K562 (cell line): ENCODE results near the gene NUAK1. TPM values are rescaled to one million over a fixed set of nuclear protein-coding genes. Genes with fewer than 3 reads are reported as not detected.

Experiments
- ATAC-seq: fragments of 200-7000 bp; cut with Tn5 transposase; 3 replicates; pipeline ENCODE4 v1.9.1; 2020; ENCODE audit warnings: moderate library complexity
- BruUV-seq: library from RNA; stranded (reverse); fragments of 400-500 nt; replicated peaks from 2 replicates; lab custom pipeline; 2021; lab: Mats Ljungman, UMichigan
- CTCF ChIA-PET: fragments of 300-600 bp; formaldehyde crosslinking; extraction: SDS; loops from one replicate; lab custom pipeline; 2021; ENCODE audit warnings: low intra/inter-chr PET ratio; lab: Yijun Ruan, JAX
- POLR2A ChIA-PET: fragments of 300-600, 350-650 bp; sonication (Branson Sonifier 250); formaldehyde crosslinking; extraction: SDS; loops from one replicate; lab custom pipeline; 2021; ENCODE audit warnings: antibody characterized with exemption, inconsistent platforms; lab: Yijun Ruan, JAX
- DNase-seq, 4 experiments: peaks; one replicate each; pipeline versions ENCODE4 v3.0.0 to v3.0.0-alpha.2; 2011 to 2018; ENCODE audit warnings: low spot score in 3 of 4, mixed read lengths in 3 of 4; ENCODE audit errors: extremely low read depth in 1 of 4
- FAIRE-seq: peaks from 2 replicates; lab custom pipeline; 2011; peaks lifted over from hg19 to GRCh38; lab: Jason Lieb, UNC
- H2AFZ ChIP-seq: 2 replicates; pipeline ENCODE4 v1.6.0; 2011; ENCODE audit warnings: low read depth, low read length, control low read depth, inconsistent platforms
- H3K27ac ChIP-seq: fragments of 200-600 bp; 3 replicates; pipeline ENCODE4 v1.8.0; 2011; ENCODE audit warnings: low read depth, mild to moderate bottlenecking, control low read depth, inconsistent platforms, low read length, moderate library complexity, mixed read lengths; ENCODE audit errors: extremely low read depth
- H3K27me3 ChIP-seq, 2 experiments: fragments of 300-600 bp in 1 of 2; 2 replicates in 1 of 2; 3 replicates in 1 of 2; pipeline versions ENCODE4 v1.6.0 to v1.8.0; 2011; ENCODE audit warnings: inconsistent platforms in 2 of 2, low read length in 2 of 2, mild to moderate bottlenecking in 1 of 2, mixed read lengths in 1 of 2, moderate library complexity in 1 of 2; ENCODE audit not compliant: control insufficient read depth in 2 of 2, insufficient read depth in 2 of 2
- H3K36me3 ChIP-seq: fragments of 300-600 bp; 3 replicates; pipeline ENCODE4 v1.8.0; 2011; ENCODE audit warnings: mild to moderate bottlenecking, low read length, inconsistent platforms; ENCODE audit not compliant: control insufficient read depth, insufficient read depth
- H3K4me1 ChIP-seq, 2 experiments: fragments of 200-600 bp in 1 of 2; replicated peaks in 1 of 2; 2 replicates in 1 of 2; 3 replicates in 1 of 2; pipeline versions ENCODE4 v1.5.1 to v1.8.0; 2011; ENCODE audit warnings: inconsistent platforms in 2 of 2, low read length in 2 of 2, mild to moderate bottlenecking in 1 of 2, mixed read lengths in 1 of 2, moderate library complexity in 1 of 2; ENCODE audit not compliant: control insufficient read depth in 2 of 2, insufficient read depth in 2 of 2
- H3K4me2 ChIP-seq: 2 replicates; pipeline ENCODE4 v1.6.1; 2011; ENCODE audit warnings: low read length, control low read depth, inconsistent platforms, mixed read lengths; ENCODE audit not compliant: insufficient read depth
- H3K4me3 ChIP-seq: fragments of 200-600 bp; sonication (generic), shearing (Covaris generic); 2 replicates; pipeline ENCODE4 v1.5.1; 2016; ENCODE audit warnings: control low read depth, inconsistent platforms
- H3K79me2 ChIP-seq: fragments of 200-600 bp; 3 replicates; pipeline ENCODE4 v1.8.0; 2011; ENCODE audit warnings: low read length, inconsistent platforms; ENCODE audit not compliant: control insufficient read depth, insufficient read depth
- H3K9ac ChIP-seq, 2 experiments: 2 replicates each; pipeline versions ENCODE4 v1.6.0 to v1.6.1; 2011; ENCODE audit warnings: low read depth in 2 of 2, low read length in 2 of 2, control low read depth in 1 of 2, inconsistent platforms in 1 of 2, mild to moderate bottlenecking in 1 of 2, mixed read lengths in 1 of 2; ENCODE audit not compliant: insufficient read depth in 1 of 2
- H3K9me1 ChIP-seq: one replicate; pipeline ENCODE4 v1.6.0; 2011; ENCODE audit warnings: inconsistent platforms, mild to moderate bottlenecking, low read length, moderate library complexity; ENCODE audit not compliant: control insufficient read depth, insufficient read depth
- H3K9me3 ChIP-seq: replicated peaks from 2 replicates; pipeline ENCODE4 v1.5.1; 2011; ENCODE audit warnings: low read depth, low read length, inconsistent platforms; ENCODE audit not compliant: control insufficient read depth, insufficient read depth
- H4K20me1 ChIP-seq: replicated peaks from 2 replicates; pipeline ENCODE4 v1.6.1; 2011; ENCODE audit warnings: low read length, inconsistent platforms, mixed read lengths; ENCODE audit not compliant: control insufficient read depth, insufficient read depth
- ADNP ChIP-seq: fragments of 200-800 bp; sonication (Bioruptor generic); IDR thresholded peaks from 2 replicates; pipeline ENCODE4 v1.6.1; 2016; ENCODE audit warnings: missing genetic modification characterization, missing compliant biosample characterization
- BRCA1 ChIP-seq, 2 experiments: fragments of 450-650 bp in 1 of 2; sonication (generic) in 1 of 2; formaldehyde crosslinking in 1 of 2; IDR thresholded peaks; 2 replicates each; pipeline versions ENCODE4 v1.5.0 to v1.6.1; 2017 to 2020; ENCODE audit warnings: mild to moderate bottlenecking in 1 of 2, missing genetic modification reagents in 1 of 2
- CHD7 ChIP-seq: fragments of 200-600 bp; sonication (generic); IDR thresholded peaks from one replicate; pipeline ENCODE4 v1.6.1; 2012; ENCODE audit warnings: mild to moderate bottlenecking, low read depth, low read length, inconsistent platforms
- IRF9 ChIP-seq: fragments of 450-650 bp; IDR thresholded peaks from 2 replicates; pipeline ENCODE4 v1.6.1; 2016; ENCODE audit warnings: missing biosample characterization, missing genetic modification characterization
- SMAD2 ChIP-seq: fragments of 150-350 bp; IDR thresholded peaks from 2 replicates; pipeline ENCODE4 v1.6.1; 2014; ENCODE audit warnings: low read depth, mild to moderate bottlenecking, low read length
- ZNF639 ChIP-seq, 2 experiments: fragments of 200-800 bp in 1 of 2; sonication (Bioruptor generic) in 1 of 2; sonication (generic) in 1 of 2; formaldehyde crosslinking in 1 of 2; IDR thresholded peaks in 1 of 2; conservative IDR thresholded peaks in 1 of 2; 2 replicates each; pipeline versions ENCODE4 v1.5.0 to v1.6.1; 2016 to 2020; ENCODE audit warnings: missing compliant biosample characterization in 1 of 2, missing genetic modification characterization in 1 of 2, missing genetic modification reagents in 1 of 2
- WGBS: fragments of 100-300 bp; shearing (Covaris generic); methylation state at CpG from one replicate; pipeline ENCODE4 v1.1.6; 2016; ENCODE audit warnings: low coverage, mixed read lengths; ENCODE audit not compliant: insufficient coverage; ENCODE audit errors: missing lambda C conversion rate; 5-methylcytosine and 5-hydroxymethylcytosine counted together
- in situ Hi-C: fragments of 300-500 bp; cut with MboI; formaldehyde crosslinking; loops from 4 replicates; pipeline ENCODE4 v1.15.0; 2018; ENCODE audit warnings: inconsistent platforms, mixed read lengths
- intact Hi-C: fragments of 100-400 bp; cut with micrococcal nuclease; formaldehyde crosslinking; loops from 2 replicates; pipeline ENCODE4 v1.14.2; 2022
- polyA plus RNA-seq, 8 experiments: library from polyadenylated mRNA; depleted of rRNA in 4 of 8; stranded (reverse) in 5 of 8; unstranded in 3 of 8; fragments of >200 nt; fragmentation: Nextera tagmentation in 2 of 8; fragmentation: Illumina TruSeq in 1 of 8; extraction: Ambion mirVana in 2 of 8; extraction: Trizol in 1 of 8; gene quantifications; 2 replicates each; pipeline versions ENCODE4 v1.2.1 to v1.2.3, GENCODE V29; 2011 to 2014; ENCODE audit warnings: inconsistent platforms in 1 of 8, missing spikeins in 1 of 8
- total RNA-seq, 7 experiments: library from RNA; depleted of rRNA in 6 of 7; stranded (reverse); fragments of >200 nt in 6 of 7; fragmentation: Illumina TruSeq in 2 of 7; extraction: Trizol in 2 of 7; gene quantifications; 2 replicates each; pipeline versions ENCODE4 v1.2.1 to v1.2.3, GENCODE V29; 2011 to 2021; ENCODE audit warnings: low replicate concordance in 1 of 7

The NUAK1 gene
- total and polyA plus RNA-seq, 9 of the 15 experiments (the other 6 are each of a cell fraction or from before 2014, with no cell fraction given): 0.02 TPM; not detected in 8

GRCh38 chr12:106107566-106107965 is 31.2 kb downstream of the NUAK1 start (continued):
- TF ChIP-seq ADNP (tag) (no peak), BRCA1 (IDR thresholded peaks at IDR 0.05) (no peak), BRCA1 (CRISPR knock-in tag; IDR thresholded peaks at IDR 0.05) (no peak), SMAD2 (no peak)

GRCh38 chr12:106106892-106107291 is 31.9 kb downstream of the NUAK1 start:
- H3K4me3 ChIP-seq: no peak overlapping the region
- no peak for ATAC-seq
- TF ChIP-seq ZNF639 (CRISPR knock-in tag; conservative IDR thresholded peaks at IDR 0.05 in 1 of 2, IDR thresholded peaks at IDR 0.05 in 1 of 2) (no peak), CHD7 (no peak), IRF9 (tag) (no peak)

More at GRCh38 chr12:106106892-106107291, 31.9 kb downstream of the NUAK1 start:
- CTCF ChIA-PET: no interaction called here
- no peak for DNase-seq
- no peak overlapping the region for H3K4me2 ChIP-seq
- H3K9ac ChIP-seq: no peak overlapping the region
- FAIRE-seq: no peak
- WGBS: 2% methylated on average over 6 of the region's 6 CpGs
- POLR2A ChIA-PET: interaction anchor here (0.6 kb wide), 1 partner anchor 17 kb away, joined by 3 read pairs; no protein-coding TSS in a partner anchor
- no peaks in the 10 kb centered on the region for H3K36me3 ChIP-seq
- in situ Hi-C loops (no loop called here), intact Hi-C loops (no loop called here)
- H3K79me2 ChIP-seq: no peaks in the 10 kb centered on the region
- H4K20me1 ChIP-seq: no peaks in the 10 kb centered on the region; the same call in 1 of the 2 replicates
- no peak overlapping the region for H3K27ac ChIP-seq
- H3K9me1 ChIP-seq: no peaks in the 10 kb centered on the region
- H2AFZ ChIP-seq: no peak overlapping the region
- H3K4me1 ChIP-seq: no peaks in the 10 kb centered on the region
- H3K27me3 ChIP-seq: peaks cover 0 to 4% of the 10 kb centered on the region in 2 experiments; a peak in 1 of 5 replicates
- BruUV-seq: no TSS peak
- H3K9me3 ChIP-seq: no peaks in the 10 kb centered on the region
